ENCODE measurements around the gene UNC13A. TPM values are rescaled to one million over a fixed set of nuclear protein-coding genes. Genes with fewer than 3 reads are reported as not detected.

The UNC13A gene
- total RNA-seq, 4 donors from 2014 or later, result 0.09 to 0.24 (median 0.14) TPM

- DNase-seq (ENCODE audit: low spot score) (no peak), ATAC-seq (ENCODE audit: low FRiP score) (no peak)
- no peak for TF ChIP-seq CTCF (IDR thresholded peaks at IDR 0.05)
These were observed 23.7 kb upstream of the UNC13A start for GRCh38 chr19:17711851-17712250.

- no peak for TF ChIP-seq CTCF (IDR thresholded peaks at IDR 0.05)
- DNase-seq (ENCODE audit: low spot score), result no peak
- ATAC-seq (ENCODE audit: low FRiP score), result no peak
These were observed 18.6 kb upstream of the UNC13A start for GRCh38 chr19:17706750-17707181.

GRCh38 chr19:17703824-17704463 is 15.8 kb upstream of the UNC13A start:
- ATAC-seq (ENCODE audit: low FRiP score), result no peak
- DNase-seq (ENCODE audit: low spot score), result peak; percentile 65
- peak in 1 of 3 donors; percentile 32 for TF ChIP-seq CTCF (IDR thresholded peaks at IDR 0.05)

- no peak for TF ChIP-seq CTCF (IDR thresholded peaks at IDR 0.05)
- ATAC-seq (ENCODE audit: low FRiP score) (no peak), DNase-seq (ENCODE audit: low spot score) (no peak)
These were observed 7.0 kb upstream of the UNC13A start for GRCh38 chr19:17695198-17695597.

GRCh38 chr19:17692566-17692965 is 4.4 kb upstream of the UNC13A start:
- no peak for DNase-seq (ENCODE audit: low spot score)
- no peak for TF ChIP-seq CTCF (IDR thresholded peaks at IDR 0.05)

GRCh38 chr19:17688853-17689595 is 870 bp upstream of the UNC13A start:
- TF ChIP-seq CTCF (IDR thresholded peaks at IDR 0.05), result no peak
- ATAC-seq (ENCODE audit: low FRiP score) (no peak), DNase-seq (ENCODE audit: low spot score) (no peak)

More at GRCh38 chr19:17692566-17692965, 4.4 kb upstream of the UNC13A start:
- ATAC-seq (ENCODE audit: low FRiP score), result no peak
